ENCODE measurements around the gene GBGT1.

DNA sequence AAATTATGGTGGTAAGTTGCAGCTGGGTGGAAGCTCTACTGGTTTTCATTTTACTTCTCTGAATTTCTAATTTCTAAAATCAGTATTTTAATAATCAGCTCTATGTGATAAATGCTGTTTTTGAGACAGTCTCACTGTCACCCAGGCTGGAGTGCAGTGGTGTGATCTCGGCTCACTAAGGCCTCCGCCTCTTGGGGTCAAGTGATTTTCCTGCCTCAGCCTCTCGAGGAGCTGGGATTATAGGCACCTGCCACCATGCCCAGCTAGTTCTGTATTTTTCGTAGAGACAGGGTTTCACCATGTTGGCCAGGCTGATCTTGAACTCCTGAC lies 41.1 kb downstream of the GBGT1 start:
- TF ChIP-seq POLR2AphosphoS5 (IDR thresholded peaks at IDR 0.05; ENCODE audit: borderline replicate concordance, low read depth, low read length), result no peak
- no peak for TF ChIP-seq EZH2 (IDR thresholded peaks at IDR 0.05)
- TF ChIP-seq FOXP2 (optimal IDR thresholded peaks at IDR 0.05; ENCODE audit: control extremely low read depth, extremely low read length, insufficient read depth), result no peak
